Liver (tissue), 3 donors: ENCODE results near the gene TRIP12.

Source experiments
- GABPA ChIP-seq, 2 donors: IDR thresholded peaks in 1 of 2; conservative IDR thresholded peaks in 1 of 2; 2 replicates each; pipeline ENCODE4 v1.6.1; 2016; ENCODE audit warnings: antibody characterized with exemption in 2 of 2, mild to moderate bottlenecking in 1 of 2, moderate library complexity in 1 of 2
- JUND ChIP-seq, 2 donors: IDR thresholded peaks; 2 replicates each; pipeline ENCODE4 v1.6.1; 2016; ENCODE audit warnings: antibody characterized with exemption in 2 of 2
- NR2F2 ChIP-seq: IDR thresholded peaks from 2 replicates; pipeline ENCODE4 v1.6.1; 2016; ENCODE audit warnings: antibody characterized with exemption
- RAD21 ChIP-seq, 2 donors: IDR thresholded peaks; 2 replicates each; pipeline ENCODE4 v1.6.1; 2016; ENCODE audit warnings: antibody characterized with exemption in 2 of 2, mild to moderate bottlenecking in 2 of 2
- TF ChIP-seq, protein P1 (sequence below): fragments of 150-350 bp; IDR thresholded peaks from 2 replicates; pipeline ENCODE4 v1.5.1; 2017; ENCODE audit warnings: improper control_type of control experiment, low read depth, low read length; ENCODE audit not compliant: missing input control
- TF ChIP-seq, protein P2 (sequence below): IDR thresholded peaks from 2 replicates; pipeline ENCODE4 v1.6.1; 2016; ENCODE audit warnings: antibody characterized with exemption, mild to moderate bottlenecking
- TF ChIP-seq, protein P3 (sequence below): IDR thresholded peaks from 2 replicates; pipeline ENCODE4 v1.6.1; 2016; ENCODE audit warnings: antibody characterized with exemption
- TF ChIP-seq, protein P4 (sequence below): IDR thresholded peaks from 2 replicates; pipeline ENCODE4 v1.6.1; 2016; ENCODE audit warnings: antibody characterized with exemption
- donor health status: healthy.
- donor health status: healthy.

DNA sequence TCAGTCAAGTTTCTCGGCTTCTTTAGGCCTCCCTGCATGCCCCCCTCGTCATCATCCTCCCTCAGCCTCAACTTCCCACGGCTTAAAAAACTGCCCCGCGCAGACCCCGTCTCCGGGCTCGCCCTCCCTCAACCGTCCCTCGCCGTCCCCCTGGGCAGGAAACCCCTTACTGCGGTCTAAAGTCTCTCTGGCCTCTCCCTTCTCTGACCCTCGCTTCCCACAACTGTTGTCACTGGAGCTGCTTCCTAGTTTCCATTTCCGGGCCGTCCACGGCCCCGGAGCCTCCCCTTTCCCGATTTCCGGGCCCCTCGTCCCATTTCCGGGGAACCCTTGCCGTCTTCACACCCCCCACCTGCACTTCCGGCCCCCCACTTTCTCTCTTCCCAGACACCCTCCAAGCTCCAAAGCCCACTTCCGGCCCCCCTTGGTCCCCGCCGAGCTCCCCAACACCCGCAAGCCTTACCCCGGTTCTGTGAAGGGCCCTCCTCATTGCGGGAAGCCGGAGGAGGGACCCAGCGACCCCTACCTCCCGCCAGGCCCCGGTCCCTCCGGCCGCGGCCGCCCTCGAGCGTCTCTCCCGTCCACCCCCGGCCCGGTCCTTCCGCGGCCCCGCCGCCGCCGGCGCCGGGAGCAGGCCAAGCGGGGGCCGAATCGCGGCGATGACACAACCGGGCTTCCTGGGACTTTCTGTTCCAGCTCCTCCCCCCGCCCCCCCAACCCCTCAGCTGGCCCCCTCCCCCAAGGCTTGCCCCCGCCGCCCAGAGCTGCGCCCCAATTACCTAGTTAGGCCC, 513 bp downstream of the TRIP12 start:
- TF ChIP-seq, protein P1, sequence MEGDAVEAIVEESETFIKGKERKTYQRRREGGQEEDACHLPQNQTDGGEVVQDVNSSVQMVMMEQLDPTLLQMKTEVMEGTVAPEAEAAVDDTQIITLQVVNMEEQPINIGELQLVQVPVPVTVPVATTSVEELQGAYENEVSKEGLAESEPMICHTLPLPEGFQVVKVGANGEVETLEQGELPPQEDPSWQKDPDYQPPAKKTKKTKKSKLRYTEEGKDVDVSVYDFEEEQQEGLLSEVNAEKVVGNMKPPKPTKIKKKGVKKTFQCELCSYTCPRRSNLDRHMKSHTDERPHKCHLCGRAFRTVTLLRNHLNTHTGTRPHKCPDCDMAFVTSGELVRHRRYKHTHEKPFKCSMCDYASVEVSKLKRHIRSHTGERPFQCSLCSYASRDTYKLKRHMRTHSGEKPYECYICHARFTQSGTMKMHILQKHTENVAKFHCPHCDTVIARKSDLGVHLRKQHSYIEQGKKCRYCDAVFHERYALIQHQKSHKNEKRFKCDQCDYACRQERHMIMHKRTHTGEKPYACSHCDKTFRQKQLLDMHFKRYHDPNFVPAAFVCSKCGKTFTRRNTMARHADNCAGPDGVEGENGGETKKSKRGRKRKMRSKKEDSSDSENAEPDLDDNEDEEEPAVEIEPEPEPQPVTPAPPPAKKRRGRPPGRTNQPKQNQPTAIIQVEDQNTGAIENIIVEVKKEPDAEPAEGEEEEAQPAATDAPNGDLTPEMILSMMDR: no peak
- peak in 1 of 2 donors; percentile 7 for TF ChIP-seq RAD21 (IDR thresholded peaks at IDR 0.05)
- TF ChIP-seq, protein P2, sequence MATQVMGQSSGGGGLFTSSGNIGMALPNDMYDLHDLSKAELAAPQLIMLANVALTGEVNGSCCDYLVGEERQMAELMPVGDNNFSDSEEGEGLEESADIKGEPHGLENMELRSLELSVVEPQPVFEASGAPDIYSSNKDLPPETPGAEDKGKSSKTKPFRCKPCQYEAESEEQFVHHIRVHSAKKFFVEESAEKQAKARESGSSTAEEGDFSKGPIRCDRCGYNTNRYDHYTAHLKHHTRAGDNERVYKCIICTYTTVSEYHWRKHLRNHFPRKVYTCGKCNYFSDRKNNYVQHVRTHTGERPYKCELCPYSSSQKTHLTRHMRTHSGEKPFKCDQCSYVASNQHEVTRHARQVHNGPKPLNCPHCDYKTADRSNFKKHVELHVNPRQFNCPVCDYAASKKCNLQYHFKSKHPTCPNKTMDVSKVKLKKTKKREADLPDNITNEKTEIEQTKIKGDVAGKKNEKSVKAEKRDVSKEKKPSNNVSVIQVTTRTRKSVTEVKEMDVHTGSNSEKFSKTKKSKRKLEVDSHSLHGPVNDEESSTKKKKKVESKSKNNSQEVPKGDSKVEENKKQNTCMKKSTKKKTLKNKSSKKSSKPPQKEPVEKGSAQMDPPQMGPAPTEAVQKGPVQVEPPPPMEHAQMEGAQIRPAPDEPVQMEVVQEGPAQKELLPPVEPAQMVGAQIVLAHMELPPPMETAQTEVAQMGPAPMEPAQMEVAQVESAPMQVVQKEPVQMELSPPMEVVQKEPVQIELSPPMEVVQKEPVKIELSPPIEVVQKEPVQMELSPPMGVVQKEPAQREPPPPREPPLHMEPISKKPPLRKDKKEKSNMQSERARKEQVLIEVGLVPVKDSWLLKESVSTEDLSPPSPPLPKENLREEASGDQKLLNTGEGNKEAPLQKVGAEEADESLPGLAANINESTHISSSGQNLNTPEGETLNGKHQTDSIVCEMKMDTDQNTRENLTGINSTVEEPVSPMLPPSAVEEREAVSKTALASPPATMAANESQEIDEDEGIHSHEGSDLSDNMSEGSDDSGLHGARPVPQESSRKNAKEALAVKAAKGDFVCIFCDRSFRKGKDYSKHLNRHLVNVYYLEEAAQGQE: no peak
- peak; percentile 30 for TF ChIP-seq NR2F2
- TF ChIP-seq, protein P3, sequence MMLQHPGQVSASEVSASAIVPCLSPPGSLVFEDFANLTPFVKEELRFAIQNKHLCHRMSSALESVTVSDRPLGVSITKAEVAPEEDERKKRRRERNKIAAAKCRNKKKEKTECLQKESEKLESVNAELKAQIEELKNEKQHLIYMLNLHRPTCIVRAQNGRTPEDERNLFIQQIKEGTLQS: no peak
- no peak for TF ChIP-seq JUND (IDR thresholded peaks at IDR 0.05)
- peak; percentile 88 to 90 for TF ChIP-seq GABPA (IDR thresholded peaks at IDR 0.05 in 1 of 2, conservative IDR thresholded peaks at IDR 0.05 in 1 of 2)
- TF ChIP-seq, protein P4, sequence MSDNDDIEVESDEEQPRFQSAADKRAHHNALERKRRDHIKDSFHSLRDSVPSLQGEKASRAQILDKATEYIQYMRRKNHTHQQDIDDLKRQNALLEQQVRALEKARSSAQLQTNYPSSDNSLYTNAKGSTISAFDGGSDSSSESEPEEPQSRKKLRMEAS: peak; percentile 74
